Activated CD4-positive, alpha-beta T cell treated with anti-CD3 and anti-CD28 coated beads for 36 hours (primary cell): ENCODE measurements around the gene EDNRB. TPM values are rescaled to one million over a fixed set of nuclear protein-coding genes. Genes with fewer than 3 reads are reported as not detected.
"Not testable (repeated sequence)": the region's sequence is repeated elsewhere in the genome, so short reads cannot be mapped to it uniquely, and the experiment has no call there.

Experiments used
- ATAC-seq: fragments of 200-7000 bp; cut with Tn5 transposase; one replicate; pipeline ENCODE4 v1.10.0; 2021; ENCODE audit warnings: mild to moderate bottlenecking, moderate library complexity
- CTCF ChIA-PET: fragments of 350-600 bp; sonication (Branson Sonifier 250); formaldehyde crosslinking; loops from one replicate; lab custom pipeline; 2021; ENCODE audit warnings: antibody characterized with exemption; lab: Charles Lee
- POLR2A ChIA-PET: fragments of 350-600 bp; sonication (Branson Sonifier 250); formaldehyde crosslinking; loops from one replicate; lab custom pipeline; 2021; ENCODE audit warnings: antibody characterized with exemption, inconsistent platforms; lab: Charles Lee
- DNase-seq: peaks from one replicate; pipeline ENCODE4 v3.0.0-alpha.2; 2020
- H3K27ac Mint-ChIP-seq: one replicate; pipeline ENCODE4 v1.8.0; 2021; ENCODE audit warnings: mixed read lengths
- H3K27me3 Mint-ChIP-seq: one replicate; pipeline ENCODE4 v1.8.0; 2021; ENCODE audit warnings: mixed read lengths
- H3K36me3 Mint-ChIP-seq: one replicate; pipeline ENCODE4 v1.8.0; 2021; ENCODE audit warnings: low read depth, mixed read lengths
- H3K4me1 Mint-ChIP-seq: one replicate; pipeline ENCODE4 v1.8.0; 2021; ENCODE audit warnings: mixed read lengths
- H3K4me3 Mint-ChIP-seq: one replicate; pipeline ENCODE4 v1.8.0; 2021; ENCODE audit warnings: mild to moderate bottlenecking, moderate library complexity, mixed read lengths
- H3K9me3 Mint-ChIP-seq: one replicate; pipeline ENCODE4 v1.8.0; 2021; ENCODE audit warnings: low read depth, mixed read lengths
- intact Hi-C, 2 experiments: fragments of 100-400 bp; cut with DNase I in 1 of 2; cut with micrococcal nuclease in 1 of 2; formaldehyde crosslinking; loops; one replicate each; pipeline versions ENCODE4 v1.14.2 to v1.15.1; 2022 to 2024; cut with DNase I, micrococcal nuclease
- total RNA-seq, 2 experiments: library from RNA; stranded (reverse); gene quantifications; one replicate each; pipeline ENCODE4 v1.2.3, GENCODE V29; 2021

EDNRB gene
- total RNA-seq, 2 experiments from 2014 or later: not detected

- no peak overlapping the region for H3K4me3 Mint-ChIP-seq
- ChIA-PET CTCF (interaction anchor here (0.7 kb wide), 1 partner anchor 25 kb away, joined by 3 read pairs; no protein-coding TSS in a partner anchor), POLR2A (interaction anchor here (0.6 kb wide), 1 partner anchor 350 kb away, joined by 4 read pairs; no protein-coding TSS in a partner anchor)
- H3K27ac Mint-ChIP-seq: no peak overlapping the region
- H3K27me3 Mint-ChIP-seq: peaks cover 4% of the 10 kb centered on the region
- DNase-seq: no peak
- H3K36me3 Mint-ChIP-seq: peaks cover 3% of the 10 kb centered on the region
- ATAC-seq: no peak
- H3K4me1 Mint-ChIP-seq: peaks cover 6% of the 10 kb centered on the region
- intact Hi-C loops: no loop called here
- peaks cover 10% of the 10 kb centered on the region for H3K9me3 Mint-ChIP-seq
Measured at GRCh38 chr13:77871596-77871995, 47.0 kb downstream of the EDNRB start.

GRCh38 chr13:77868717-77869116, 49.9 kb downstream of the EDNRB start:
- Mint-ChIP-seq H3K9me3 (peaks cover 10% of the 10 kb centered on the region), H3K27ac (peak overlapping the region; percentile 66), H3K27me3 (peaks cover 4% of the 10 kb centered on the region), H3K4me1 (peaks cover 6% of the 10 kb centered on the region), H3K36me3 (peaks cover 3% of the 10 kb centered on the region), H3K4me3 (no peak overlapping the region)
- intact Hi-C loops: loop anchor here in 1 of 2 experiments (2.0 kb wide), 1 partner anchor 154 kb away; no protein-coding TSS in a partner anchor
- POLR2A ChIA-PET: no interaction called here
- peak; percentile 6 for DNase-seq
- CTCF ChIA-PET: no interaction called here
- peak; percentile 90 for ATAC-seq

GRCh38 chr13:77866971-77867370, 51.7 kb downstream of the EDNRB start:
- H3K4me3 Mint-ChIP-seq: no peak overlapping the region
- DNase-seq: no peak
- intact Hi-C loops: no loop called here
- H3K27me3 Mint-ChIP-seq: peaks cover 4% of the 10 kb centered on the region
- CTCF ChIA-PET: interaction anchor here (0.5 kb wide), 1 partner anchor 75 kb away, joined by 3 read pairs; no protein-coding TSS in a partner anchor
- no peak overlapping the region for H3K27ac Mint-ChIP-seq
- no peak for ATAC-seq
- H3K36me3 Mint-ChIP-seq: peaks cover 3% of the 10 kb centered on the region
- H3K9me3 Mint-ChIP-seq: peaks cover 10% of the 10 kb centered on the region
- peaks cover 6% of the 10 kb centered on the region for H3K4me1 Mint-ChIP-seq
- POLR2A ChIA-PET: no interaction called here

- Mint-ChIP-seq H3K4me3 (no peak overlapping the region), H3K4me1 (peaks cover 6% of the 10 kb centered on the region), H3K9me3 (peaks cover 10% of the 10 kb centered on the region), H3K27me3 (peaks cover 4% of the 10 kb centered on the region), H3K27ac (no peak overlapping the region), H3K36me3 (peaks cover 3% of the 10 kb centered on the region)
- ATAC-seq (no peak), DNase-seq (no peak)
- intact Hi-C loops: no loop called here
- ChIA-PET POLR2A (no interaction called here), CTCF (no interaction called here)
Measured at GRCh38 chr13:77865622-77866021, 53.0 kb downstream of the EDNRB start.

- CTCF ChIA-PET: no interaction called here
- H3K27ac Mint-ChIP-seq: no peak overlapping the region
- POLR2A ChIA-PET: no interaction called here
Measured at GRCh38 chr13:77863144-77863543, 55.5 kb downstream of the EDNRB start.

GRCh38 chr13:77861741-77862140, 56.9 kb downstream of the EDNRB start:
- ChIA-PET CTCF (no interaction called here), POLR2A (no interaction called here)
- peaks cover 9% of the 10 kb centered on the region for H3K27me3 Mint-ChIP-seq
- ATAC-seq (no peak), DNase-seq (no peak)
- no peaks in the 10 kb centered on the region for H3K36me3 Mint-ChIP-seq
- no peaks in the 10 kb centered on the region for H3K4me1 Mint-ChIP-seq
- H3K9me3 Mint-ChIP-seq: no peaks in the 10 kb centered on the region
- intact Hi-C loops: no loop called here
- H3K27ac Mint-ChIP-seq: no peak overlapping the region
- H3K4me3 Mint-ChIP-seq: no peak overlapping the region

More at GRCh38 chr13:77863144-77863543, 55.5 kb downstream of the EDNRB start:
- Mint-ChIP-seq H3K4me1 (no peaks in the 10 kb centered on the region), H3K9me3 (peaks cover 4% of the 10 kb centered on the region), H3K27me3 (peaks cover 9% of the 10 kb centered on the region), H3K4me3 (no peak overlapping the region), H3K36me3 (no peaks in the 10 kb centered on the region)
- intact Hi-C loops: no loop called here
- no peak for DNase-seq
- no peak for ATAC-seq

DNA sequence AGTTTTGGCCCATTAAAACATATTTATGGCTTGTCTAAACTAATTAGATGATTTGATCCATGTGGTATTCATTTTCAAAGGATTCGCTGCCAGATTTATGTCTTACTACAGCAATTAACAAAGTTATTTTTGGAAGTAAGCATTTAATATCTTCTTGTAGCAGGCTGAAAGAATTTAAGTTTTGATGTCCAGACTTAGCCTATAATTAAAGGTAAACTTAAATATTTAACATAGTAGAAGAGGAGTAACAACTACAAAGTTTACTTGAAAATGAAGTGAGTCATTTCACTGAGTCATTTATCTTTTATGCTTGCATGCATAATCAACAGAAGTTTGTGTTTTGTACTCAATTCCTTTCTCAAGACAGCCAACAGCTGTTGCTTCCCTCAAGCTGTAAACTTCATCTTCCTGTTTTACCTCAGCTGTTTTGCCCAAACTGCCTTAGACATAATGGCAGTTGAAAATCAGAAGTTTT, 58.1 kb downstream of the EDNRB start:
- ChIA-PET CTCF (no interaction called here), POLR2A (no interaction called here)
- Mint-ChIP-seq H3K27me3 (peaks cover 9% of the 10 kb centered on the region), H3K27ac (no peak overlapping the region), H3K36me3 (no peaks in the 10 kb centered on the region), H3K4me1 (no peaks in the 10 kb centered on the region), H3K9me3 (no peaks in the 10 kb centered on the region), H3K4me3 (no peak overlapping the region)
- intact Hi-C loops: no loop called here
- DNase-seq (no peak), ATAC-seq (no peak)

- CTCF ChIA-PET: no interaction called here
- POLR2A ChIA-PET: no interaction called here
- Mint-ChIP-seq H3K36me3 (no peaks in the 10 kb centered on the region), H3K27me3 (peaks cover 9% of the 10 kb centered on the region), H3K27ac (no peak overlapping the region), H3K4me3 (no peak overlapping the region), H3K4me1 (no peaks in the 10 kb centered on the region), H3K9me3 (no peaks in the 10 kb centered on the region)
- intact Hi-C loops: no loop called here
- DNase-seq (no peak), ATAC-seq (no peak)
Measured at GRCh38 chr13:77859450-77859849, 59.2 kb downstream of the EDNRB start.

GRCh38 chr13:77857531-77858209, 61.0 kb downstream of the EDNRB start:
- CTCF ChIA-PET: interaction anchor here (0.8 kb wide), 1 partner anchor 12 kb away, joined by 4 read pairs; no protein-coding TSS in a partner anchor
- ATAC-seq (no peak), DNase-seq (no peak)
- Mint-ChIP-seq H3K4me3 (no peak overlapping the region), H3K27ac (no peak overlapping the region), H3K4me1 (no peaks in the 10 kb centered on the region), H3K27me3 (peaks cover 7% of the 10 kb centered on the region), H3K36me3 (no peaks in the 10 kb centered on the region), H3K9me3 (no peaks in the 10 kb centered on the region)
- POLR2A ChIA-PET: no interaction called here
- intact Hi-C loops: no loop called here

- Mint-ChIP-seq H3K9me3 (no peaks in the 10 kb centered on the region), H3K27me3 (no peaks in the 10 kb centered on the region), H3K36me3 (no peaks in the 10 kb centered on the region), H3K4me1 (no peaks in the 10 kb centered on the region), H3K4me3 (no peak overlapping the region), H3K27ac (no peak overlapping the region)
- ATAC-seq (no peak), DNase-seq (no peak)
- ChIA-PET CTCF (interaction anchor here (0.7 kb wide), 1 partner anchor 448 kb away, joined by 3 read pairs; no protein-coding TSS in a partner anchor), POLR2A (no interaction called here)
- intact Hi-C loops: no loop called here
Measured at GRCh38 chr13:77853703-77854102, 64.9 kb downstream of the EDNRB start.

GRCh38 chr13:77848050-77848449, 70.6 kb downstream of the EDNRB start:
- POLR2A ChIA-PET, intact Hi-C loops, ATAC-seq, H3K4me1 Mint-ChIP-seq, DNase-seq, H3K9me3 Mint-ChIP-seq, CTCF ChIA-PET, H3K27me3 Mint-ChIP-seq, H3K4me3 Mint-ChIP-seq, H3K27ac Mint-ChIP-seq, H3K36me3 Mint-ChIP-seq: not testable (repeated sequence)

DNA sequence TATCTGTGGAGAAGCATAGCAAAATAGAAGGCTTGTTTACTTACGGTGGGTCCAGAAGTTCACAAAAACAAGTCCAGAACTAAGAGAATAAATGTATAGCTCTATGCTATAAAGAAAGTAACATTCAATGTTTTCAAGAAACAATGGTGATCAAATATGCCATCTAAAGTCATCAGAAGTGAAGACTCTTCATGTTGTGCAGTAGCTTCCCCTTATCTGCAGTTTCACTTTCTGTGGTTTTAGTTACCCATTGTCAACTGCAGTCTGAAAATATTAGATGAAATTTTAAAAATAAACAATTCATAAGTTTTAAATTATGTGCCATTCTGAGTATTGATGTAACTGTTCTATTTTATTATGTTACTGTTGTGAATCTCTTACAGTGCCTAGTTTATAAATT, 72.5 kb downstream of the EDNRB start:
- no peaks in the 10 kb centered on the region for H3K36me3 Mint-ChIP-seq

More for the DNA sequence above, 72.5 kb downstream of the EDNRB start:
- CTCF ChIA-PET: interaction anchor here (0.9 to 1.1 kb wide), 2 partner anchors 12 to 13 kb away, joined by 3 to 4 read pairs; no protein-coding TSS in a partner anchor
- no peaks in the 10 kb centered on the region for H3K9me3 Mint-ChIP-seq
- H3K27me3 Mint-ChIP-seq: no peaks in the 10 kb centered on the region
- H3K4me1 Mint-ChIP-seq: no peaks in the 10 kb centered on the region
- ATAC-seq (no peak), DNase-seq (no peak)
- no peak overlapping the region for H3K4me3 Mint-ChIP-seq
- no peak overlapping the region for H3K27ac Mint-ChIP-seq
- intact Hi-C loops: no loop called here
- POLR2A ChIA-PET: no interaction called here
